Astrocyte (in vitro differentiated cells and primary cell): ENCODE results near the gene ARVCF. TPM values are rescaled to one million over a fixed set of nuclear protein-coding genes. Genes with fewer than 3 reads are reported as not detected.

Experiments
- DNase-seq: peaks from one replicate; pipeline ENCODE4 v3.0.0-alpha.2; 2010; ENCODE audit warnings: low read depth
- FAIRE-seq: peaks from 2 replicates; lab custom pipeline; 2011; peaks lifted over from hg19 to GRCh38; lab: Jason Lieb, UNC
- H2AFZ ChIP-seq: 2 replicates; pipeline ENCODE4 v1.6.0; 2012; ENCODE audit warnings: low read depth, low read length, inconsistent platforms
- H3K27ac ChIP-seq: 2 replicates; pipeline ENCODE4 v1.5.1; 2011; ENCODE audit warnings: low read depth, low read length, inconsistent platforms
- H3K27me3 ChIP-seq: 2 replicates; pipeline ENCODE4 v1.6.0; 2011; ENCODE audit warnings: low read length, inconsistent platforms; ENCODE audit not compliant: insufficient read depth
- H3K36me3 ChIP-seq: 2 replicates; pipeline ENCODE4 v1.5.1; 2011; ENCODE audit warnings: low read length, inconsistent platforms; ENCODE audit not compliant: insufficient read depth
- H3K4me1 ChIP-seq: 2 replicates; pipeline ENCODE4 v1.5.1; 2011; ENCODE audit warnings: low read length, inconsistent platforms; ENCODE audit not compliant: insufficient read depth
- H3K4me2 ChIP-seq: 2 replicates; pipeline ENCODE4 v1.6.0; 2012; ENCODE audit warnings: low read length, inconsistent platforms
- H3K4me3 ChIP-seq: 2 replicates; pipeline ENCODE4 v1.5.1; 2011; ENCODE audit warnings: low read depth, mild to moderate bottlenecking, low read length, inconsistent platforms; ENCODE audit not compliant: insufficient read depth
- H3K79me2 ChIP-seq: 2 replicates; pipeline ENCODE4 v1.6.0; 2012; ENCODE audit warnings: mild to moderate bottlenecking, low read length, inconsistent platforms; ENCODE audit not compliant: insufficient read depth
- H3K9ac ChIP-seq: 2 replicates; pipeline ENCODE4 v1.6.0; 2012; ENCODE audit warnings: mild to moderate bottlenecking, low read length, inconsistent platforms
- H3K9me3 ChIP-seq: 2 replicates; pipeline ENCODE4 v1.5.1; 2012; ENCODE audit warnings: low read depth, mild to moderate bottlenecking, low read length, inconsistent platforms; ENCODE audit not compliant: insufficient read depth
- H4K20me1 ChIP-seq: 2 replicates; pipeline ENCODE4 v1.6.0; 2012; ENCODE audit warnings: low read length, inconsistent platforms; ENCODE audit not compliant: insufficient read depth
- H3K27ac Mint-ChIP-seq: one replicate; pipeline ENCODE4 v1.8.0; 2021; ENCODE audit warnings: mild to moderate bottlenecking, mixed read lengths; ENCODE audit not compliant: unreplicated experiment
- H3K27me3 Mint-ChIP-seq: one replicate; pipeline ENCODE4 v1.8.0; 2021; ENCODE audit warnings: low read depth, mixed read lengths; ENCODE audit not compliant: unreplicated experiment
- H3K36me3 Mint-ChIP-seq: one replicate; pipeline ENCODE4 v1.8.0; 2021; ENCODE audit warnings: low read depth, mixed read lengths; ENCODE audit not compliant: unreplicated experiment
- H3K4me1 Mint-ChIP-seq: one replicate; pipeline ENCODE4 v1.8.0; 2021; ENCODE audit warnings: low read depth, mixed read lengths; ENCODE audit not compliant: unreplicated experiment
- H3K4me3 Mint-ChIP-seq: one replicate; pipeline ENCODE4 v1.8.0; 2021; ENCODE audit warnings: mild to moderate bottlenecking, moderate library complexity, mixed read lengths; ENCODE audit not compliant: unreplicated experiment
- H3K9me3 Mint-ChIP-seq: one replicate; pipeline ENCODE4 v1.8.0; 2021; ENCODE audit warnings: mild to moderate bottlenecking, mixed read lengths; ENCODE audit not compliant: unreplicated experiment
- CTCF ChIP-seq: IDR thresholded peaks from 2 replicates; pipeline ENCODE4 v1.5.1; 2011; ENCODE audit warnings: low read depth, mild to moderate bottlenecking, inconsistent platforms, low read length, moderate library complexity; ENCODE audit not compliant: insufficient read depth
- EZH2 ChIP-seq: IDR thresholded peaks from 2 replicates; pipeline ENCODE4 v1.6.1; 2012; ENCODE audit warnings: mild to moderate bottlenecking, low read length, inconsistent platforms; ENCODE audit not compliant: insufficient read depth
- total RNA-seq: library from RNA; stranded (reverse); gene quantifications from 2 replicates; pipeline ENCODE4 v1.2.1, GENCODE V29; 2021

Gene ARVCF
- total RNA-seq, 1 donor from 2014 or later = 17.9 TPM

- Mint-ChIP-seq H3K27me3 (peaks cover 2% of the 10 kb centered on the region), H3K36me3 (peaks cover 2% of the 10 kb centered on the region), H3K4me3 (peak overlapping the region; percentile 83), H3K4me1 (peaks cover 11% of the 10 kb centered on the region), H3K9me3 (no peaks in the 10 kb centered on the region), H3K27ac (no peak overlapping the region)
- Histone ChIP-seq H3K27me3 (no peaks in the 10 kb centered on the region), H3K36me3 (no peaks in the 10 kb centered on the region), H3K79me2 (peaks cover 21% of the 10 kb centered on the region), H3K4me3 (peak overlapping the region; percentile 65), H2AFZ (no peak overlapping the region), H3K9me3 (no peaks in the 10 kb centered on the region), H3K27ac (no peak overlapping the region), H3K4me2 (peak overlapping the region; percentile 97), H4K20me1 (peaks cover 30% of the 10 kb centered on the region), H3K9ac (peak overlapping the region; percentile 83), H3K4me1 (peaks cover 27% of the 10 kb centered on the region)
- FAIRE-seq = no peak
- TF ChIP-seq EZH2 (no peak), CTCF (no peak)
- no peak for DNase-seq
Measured at GRCh38 chr22:19986011-19986409, 30.6 kb downstream of the ARVCF start.

GRCh38 chr22:19984851-19985811 is 31.5 kb downstream of the ARVCF start:
- Mint-ChIP-seq H3K27me3 (peaks cover 2% of the 10 kb centered on the region), H3K27ac (no peak overlapping the region)
- no peak for FAIRE-seq

More at GRCh38 chr22:19984851-19985811, 31.5 kb downstream of the ARVCF start:
- peaks cover 30% of the 10 kb centered on the region for H4K20me1 ChIP-seq
- H3K27me3 ChIP-seq = no peaks in the 10 kb centered on the region
- Mint-ChIP-seq H3K4me3 (peak overlapping the region; percentile 57), H3K4me1 (peaks cover 11% of the 10 kb centered on the region), H3K36me3 (peaks cover 2% of the 10 kb centered on the region), H3K9me3 (no peaks in the 10 kb centered on the region)
- DNase-seq = no peak
- peak overlapping the region; percentile 97 for H3K4me2 ChIP-seq
- no peaks in the 10 kb centered on the region for H3K9me3 ChIP-seq
- peaks cover 27% of the 10 kb centered on the region for H3K4me1 ChIP-seq
- no peaks in the 10 kb centered on the region for H3K36me3 ChIP-seq
- no peak for TF ChIP-seq CTCF
- no peak for TF ChIP-seq EZH2
- H2AFZ ChIP-seq = no peak overlapping the region
- H3K9ac ChIP-seq = no peak overlapping the region
- no peak overlapping the region for H3K27ac ChIP-seq
- H3K79me2 ChIP-seq = peaks cover 21% of the 10 kb centered on the region
- no peak overlapping the region for H3K4me3 ChIP-seq
